MM.1S (cell line): ENCODE results near the gene SUPT6H.

Experiments used
- DNase-seq: peaks from one replicate; pipeline ENCODE4 v3.0.0-alpha.2; 2015
- H2AFZ ChIP-seq: fragments of 300-600 bp; sonication (generic); 2 replicates; pipeline ENCODE4 v1.6.0; 2016; ENCODE audit warnings: antibody characterized with exemption, low read length
- H3F3A ChIP-seq: fragments of 300-600 bp; sonication (generic); 2 replicates; pipeline ENCODE4 v1.6.1; 2016; ENCODE audit warnings: mild to moderate bottlenecking, antibody characterized with exemption, low read length, moderate library complexity, mixed read lengths; ENCODE audit not compliant: insufficient read depth
- H3K27ac ChIP-seq: fragments of 300-600 bp; sonication (generic); 2 replicates; pipeline ENCODE4 v1.5.1; 2016; ENCODE audit warnings: mild to moderate bottlenecking, low read length
- H3K27me3 ChIP-seq: fragments of 300-600 bp; sonication (generic); replicated peaks from 2 replicates; pipeline ENCODE4 v1.6.0; 2016; ENCODE audit warnings: low read length; ENCODE audit not compliant: insufficient read depth
- H3K36me3 ChIP-seq: fragments of 300-600 bp; sonication (generic); replicated peaks from 2 replicates; pipeline ENCODE4 v1.6.1; 2016; ENCODE audit warnings: mild to moderate bottlenecking, low read length, mixed read lengths; ENCODE audit not compliant: insufficient read depth
- H3K4me1 ChIP-seq: fragments of 300-600 bp; sonication (generic); 2 replicates; pipeline ENCODE4 v1.6.1; 2016; ENCODE audit warnings: low read length, mixed read lengths
- H3K4me2 ChIP-seq: fragments of 300-600 bp; sonication (generic); 2 replicates; pipeline ENCODE4 v1.6.0; 2016; ENCODE audit warnings: low read depth, low read length
- H3K4me3 ChIP-seq: fragments of 300-600 bp; sonication (generic); 2 replicates; pipeline ENCODE4 v1.5.1; 2016; ENCODE audit warnings: low read length, mixed read lengths
- H3K79me2 ChIP-seq: fragments of 300-600 bp; sonication (generic); 2 replicates; pipeline ENCODE4 v1.6.1; 2016; ENCODE audit warnings: mixed run types, low read length, mixed read lengths
- H3K9ac ChIP-seq: fragments of 300-600 bp; sonication (generic); 2 replicates; pipeline ENCODE4 v1.6.1; 2016; ENCODE audit warnings: low read length, mixed read lengths
- H3K9me2 ChIP-seq: fragments of 300-600 bp; sonication (generic); replicated peaks from 2 replicates; pipeline ENCODE4 v1.6.1; 2016; ENCODE audit warnings: mild to moderate bottlenecking, low read length, mixed read lengths; ENCODE audit not compliant: insufficient read depth
- H3K9me3 ChIP-seq: fragments of 300-600 bp; sonication (generic); replicated peaks from 2 replicates; pipeline ENCODE4 v1.6.1; 2016; ENCODE audit warnings: mild to moderate bottlenecking, low read length, mixed read lengths; ENCODE audit not compliant: insufficient read depth
- H4K20me1 ChIP-seq: fragments of 300-600 bp; sonication (generic); 2 replicates; pipeline ENCODE4 v1.6.1; 2016; ENCODE audit warnings: mild to moderate bottlenecking, low read length, moderate library complexity, mixed read lengths; ENCODE audit not compliant: insufficient read depth
- CTCF ChIP-seq: fragments of 300-600 bp; sonication (generic); IDR thresholded peaks from 2 replicates; pipeline ENCODE4 v1.5.1; 2016; ENCODE audit warnings: antibody characterized with exemption, low read length, mixed read lengths
- EZH2 ChIP-seq: fragments of 300-600 bp; sonication (generic); optimal IDR thresholded peaks from 2 replicates; pipeline ENCODE3; 2017; ENCODE audit warnings: low read depth, mild to moderate bottlenecking, antibody characterized with exemption, low read length, mixed read lengths
- EZH2phosphoT487 ChIP-seq: fragments of 300-600 bp; sonication (generic); IDR thresholded peaks from 2 replicates; pipeline ENCODE4 v1.6.1; 2018; ENCODE audit warnings: antibody characterized with exemption, low read length

The SUPT6H gene

GRCh38 chr17:28725166-28725659 lies 63.2 kb downstream of the SUPT6H start:
- peak overlapping the region; percentile 71 for H3K4me3 ChIP-seq
- no peaks in the 10 kb centered on the region for H3K27me3 ChIP-seq
- peaks cover 79% of the 10 kb centered on the region for H3F3A ChIP-seq
- TF ChIP-seq EZH2phosphoT487 = no peak
- no peak for TF ChIP-seq CTCF
- H2AFZ ChIP-seq = no peak overlapping the region
- peaks cover 34% of the 10 kb centered on the region for H3K79me2 ChIP-seq
- peak overlapping the region; percentile 68 for H3K9ac ChIP-seq
- DNase-seq = peak; percentile 54
- H3K9me2 ChIP-seq = no peaks in the 10 kb centered on the region
- H3K9me3 ChIP-seq = no peaks in the 10 kb centered on the region
- H3K4me2 ChIP-seq = peak overlapping the region; percentile 69
- peak overlapping the region; percentile 62; the same call in 1 of the 2 replicates for H3K27ac ChIP-seq
- 0 out of 2 replicates have a peak, but pooled peaks cover 13% of the 10 kb centered on the region for H4K20me1 ChIP-seq
- peaks cover 16% of the 10 kb centered on the region; the same call in 1 of the 2 replicates for H3K36me3 ChIP-seq
- peaks cover 4% of the 10 kb centered on the region; the same call in 1 of the 2 replicates for H3K4me1 ChIP-seq

DNA sequence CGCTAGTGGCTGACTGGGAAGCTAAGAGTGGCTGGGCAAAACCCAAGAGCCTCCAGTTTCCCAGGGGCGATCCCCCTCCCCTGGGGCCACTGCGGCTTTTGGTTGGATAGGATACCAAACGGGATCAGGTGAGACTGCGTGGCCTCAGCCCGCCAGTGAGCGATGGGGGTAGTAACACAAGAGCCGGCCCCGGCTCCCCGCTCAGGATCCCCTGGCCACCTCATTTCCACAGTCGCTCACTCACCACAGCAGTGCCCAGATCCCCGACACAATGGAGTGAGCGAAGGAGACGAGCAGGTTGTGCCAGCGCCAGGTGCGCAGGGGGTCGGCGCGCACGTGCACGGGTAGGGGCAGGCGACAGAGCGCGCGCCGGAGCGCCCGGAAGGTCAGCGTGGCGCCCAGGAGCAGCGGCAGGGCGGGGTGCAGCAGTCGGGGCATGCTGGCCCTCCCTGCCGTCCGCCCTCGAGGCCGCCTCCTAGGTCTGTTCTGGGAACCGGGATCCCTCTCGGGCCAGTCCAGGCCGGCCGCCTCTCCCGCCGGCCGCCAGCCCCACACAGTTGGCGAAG lies 63.7 kb downstream of the SUPT6H start:
- H3F3A ChIP-seq = peaks cover 75% of the 10 kb centered on the region
- peak overlapping the region; percentile 43; the same call in 1 of the 2 replicates for H2AFZ ChIP-seq

GRCh38 chr17:28726226-28726626 lies 64.2 kb downstream of the SUPT6H start, which contains the start of gene TLCD1:
Gene TLCD1, minus strand, starts transcription at chr17:28726233. Its CDS starts 136 bp downstream, at chr17:28726097.
- no peaks in the 10 kb centered on the region for H3K9me2 ChIP-seq
- TF ChIP-seq EZH2 (no peak), CTCF (no peak), EZH2phosphoT487 (no peak)
- no peaks in the 10 kb centered on the region for H3K9me3 ChIP-seq
- 0 out of 2 replicates have a peak, but pooled peaks cover 13% of the 10 kb centered on the region for H4K20me1 ChIP-seq
- peaks cover 24% of the 10 kb centered on the region for H3K79me2 ChIP-seq
- H3K36me3 ChIP-seq = 0 out of 2 replicates have a peak, but pooled peaks cover 12% of the 10 kb centered on the region
- H3K27ac ChIP-seq = peak within 1 kb of the TSS; percentile 98
- peak; percentile 70 for DNase-seq
- H3K27me3 ChIP-seq = no peaks in the 10 kb centered on the region
- H3F3A ChIP-seq = peaks cover 70% of the 10 kb centered on the region
- peak within 1 kb of the TSS; percentile 99 for H3K4me2 ChIP-seq
- peak within 1 kb of the TSS; percentile 79 for H3K4me3 ChIP-seq
- peaks cover 4% of the 10 kb centered on the region; the same call in 1 of the 2 replicates for H3K4me1 ChIP-seq
- peak within 1 kb of the TSS; percentile 87 for H3K9ac ChIP-seq
- H2AFZ ChIP-seq = peak within 1 kb of the TSS; percentile 92

More for the DNA sequence above, 63.7 kb downstream of the SUPT6H start:
- Histone ChIP-seq H3K27ac (peak overlapping the region; percentile 62), H3K36me3 (peaks cover 15% of the 10 kb centered on the region; the same call in 1 of the 2 replicates), H3K9ac (peak overlapping the region; percentile 68), H3K9me3 (no peaks in the 10 kb centered on the region), H3K79me2 (peaks cover 29% of the 10 kb centered on the region), H3K4me2 (peak overlapping the region; percentile 69), H3K27me3 (no peaks in the 10 kb centered on the region), H3K4me3 (peak overlapping the region; percentile 71), H4K20me1 (0 out of 2 replicates have a peak, but pooled peaks cover 13% of the 10 kb centered on the region), H3K4me1 (peaks cover 4% of the 10 kb centered on the region; the same call in 1 of the 2 replicates), H3K9me2 (no peaks in the 10 kb centered on the region)
- TF ChIP-seq EZH2phosphoT487 = no peak
- no peak for TF ChIP-seq EZH2
- no peak for TF ChIP-seq CTCF
- DNase-seq = peak; percentile 70
